NT2/D1 (cell line): ENCODE measurements around the gene B4GALT1.
"Not testable (repeated sequence)": the region's sequence is repeated elsewhere in the genome, so short reads cannot be mapped to it uniquely, and the experiment has no call there.

Source experiments
- SUZ12 ChIP-seq: IDR thresholded peaks from 2 replicates; pipeline ENCODE4 v1.6.1; 2011; ENCODE audit not compliant: insufficient read length, insufficient read depth; ENCODE audit errors: extremely low read depth
- YY1 ChIP-seq: IDR thresholded peaks from 2 replicates; pipeline ENCODE4 v1.6.1; 2011; ENCODE audit not compliant: insufficient read length, insufficient read depth
- ZNF274 ChIP-seq: IDR thresholded peaks from 2 replicates; pipeline ENCODE4 v1.6.1; 2011; ENCODE audit warnings: mild to moderate bottlenecking, low read depth, low read length

DNA sequence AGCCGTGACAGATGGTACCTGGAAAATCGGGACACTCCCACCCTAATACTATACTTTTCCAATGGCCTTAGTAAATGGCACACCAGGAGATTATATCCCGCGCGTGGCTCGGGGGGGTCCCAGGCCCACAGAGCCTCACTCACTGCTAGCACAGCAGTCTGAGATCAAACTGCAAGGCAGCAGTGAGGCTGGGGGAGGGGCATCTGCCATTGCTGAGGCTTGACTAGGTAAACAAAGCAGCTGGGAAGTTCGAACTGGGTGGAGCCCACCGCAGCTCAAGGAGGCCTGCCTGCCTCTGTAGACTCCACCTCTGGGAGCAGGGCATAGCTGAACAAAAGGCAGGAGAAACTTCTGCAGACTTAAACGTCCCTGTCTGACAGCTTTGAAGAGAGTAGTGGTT lies 81.5 kb downstream of the B4GALT1 start:
- not testable (repeated sequence) for TF ChIP-seq ZNF274, YY1, SUZ12
